Left ventricle myocardium superior (tissue), 1 donor: Measurements from ENCODE around the gene SND1. TPM values are rescaled to one million over a fixed set of nuclear protein-coding genes. Genes with fewer than 3 reads are reported as not detected.

Experiments used
- ATAC-seq: fragments of 200-7000 bp; cut with Tn5 transposase; one replicate; pipeline ENCODE4 v1.9.1; 2020; ENCODE audit warnings: mild to moderate bottlenecking, moderate library complexity
- DNase-seq: peaks from one replicate; pipeline ENCODE4 v3.0.0-alpha.2; 2020
- intact Hi-C: fragments of 100-400 bp; cut with micrococcal nuclease; formaldehyde crosslinking; loops from one replicate; pipeline ENCODE4 v1.11.0; 2022
- total RNA-seq: library from RNA; stranded (reverse); fragmentation: NEBNext Ultra II Directional; extraction: Animal tissue kit (Norgen Biotek cat#: 25700); gene quantifications from one replicate; pipeline ENCODE4 v1.2.1, GENCODE V29; 2021
- donor health status: DM: no; HTN: yes; CAD: no; lungs with severe emphysema.

The SND1 gene
- total RNA-seq, 1 donor from 2014 or later = 92.3 TPM

GRCh38 chr7:127930341-127931328 is 278.6 kb downstream of the SND1 start:
- DNase-seq = no peak
- no peak for ATAC-seq
- intact Hi-C loops = no loop called here

- intact Hi-C loops = no loop called here
- no peak for DNase-seq
- ATAC-seq = no peak
Observed at GRCh38 chr7:127932076-127932475, 280.1 kb downstream of the SND1 start.

GRCh38 chr7:127932496-127932895 is 280.5 kb downstream of the SND1 start:
- DNase-seq (no peak), ATAC-seq (no peak)
- intact Hi-C loops = no loop called here

DNA sequence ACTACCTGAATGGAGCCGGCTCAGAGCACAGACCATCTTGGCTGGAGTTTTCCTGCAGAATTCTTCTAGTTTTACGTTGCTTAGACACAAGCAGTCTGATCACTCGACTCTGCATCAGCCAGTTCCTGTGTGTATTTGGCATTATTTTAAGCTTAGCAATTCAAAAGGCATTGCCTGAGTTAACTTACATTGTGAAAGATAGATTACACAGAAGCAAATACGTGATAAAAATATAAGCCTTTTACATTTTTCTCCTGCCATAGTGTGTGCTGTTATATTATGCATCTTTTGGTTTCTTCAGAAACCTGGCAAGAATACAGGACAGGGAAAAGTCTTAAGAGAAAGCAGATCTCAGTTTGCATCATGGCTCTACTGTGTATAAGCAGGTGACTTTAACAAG is 281.2 kb downstream of the SND1 start:
- DNase-seq (no peak), ATAC-seq (no peak)
- intact Hi-C loops = no loop called here

DNA sequence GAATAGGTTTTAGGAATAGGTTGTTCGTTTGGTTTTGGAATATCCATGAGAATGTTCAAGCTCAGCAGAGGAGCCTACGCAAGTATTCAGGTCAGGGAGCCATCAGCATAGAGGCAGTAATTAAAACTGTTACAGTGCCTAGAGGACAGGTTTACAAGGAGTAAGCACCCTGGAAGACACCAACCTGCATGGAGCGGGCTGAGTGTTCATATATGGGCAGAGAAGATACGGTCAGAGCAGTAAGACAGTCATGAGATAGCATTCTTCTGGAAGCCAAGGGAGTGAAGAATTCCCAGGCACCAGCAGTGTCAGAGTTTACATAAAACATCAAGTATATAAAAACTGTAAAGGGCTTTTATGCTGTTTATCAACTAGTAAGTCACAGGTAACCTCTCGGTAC is 282.7 kb downstream of the SND1 start:
- ATAC-seq (no peak), DNase-seq (no peak)
- intact Hi-C loops = no loop called here

GRCh38 chr7:127935847-127936376 is 283.9 kb downstream of the SND1 start:
- DNase-seq = no peak
- intact Hi-C loops = no loop called here
- ATAC-seq = no peak

DNA sequence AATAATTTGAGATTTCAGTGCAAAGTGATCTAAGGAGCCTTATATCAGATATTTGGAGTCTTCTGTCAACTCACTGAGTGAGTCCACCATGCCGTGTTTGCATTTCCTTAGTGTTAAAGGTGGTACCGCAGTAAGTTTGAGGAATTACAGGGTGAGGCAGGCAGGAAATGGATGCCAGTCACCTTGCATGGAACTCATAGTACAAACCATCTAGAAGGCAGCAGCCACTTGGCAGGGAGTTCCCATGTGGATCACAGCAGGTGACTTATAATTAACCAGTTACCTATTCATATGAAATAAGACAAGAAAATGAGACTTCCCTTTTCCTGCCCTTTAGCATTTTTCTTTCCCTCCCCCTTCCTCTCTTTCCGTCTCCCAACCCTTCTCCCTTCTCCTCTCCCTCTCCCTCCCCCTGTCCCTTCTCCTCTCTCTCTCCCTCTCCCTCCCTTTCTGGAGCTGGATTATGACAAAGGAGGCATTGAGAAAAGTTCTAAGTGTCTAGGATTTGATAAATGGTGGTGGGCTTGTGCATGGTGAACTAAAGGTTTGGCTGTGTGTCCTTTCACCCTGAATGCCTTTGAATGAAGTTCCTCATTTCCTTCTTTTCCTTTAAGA is 285.2 kb downstream of the SND1 start:
- no peak for DNase-seq
- intact Hi-C loops = no loop called here
- ATAC-seq = no peak

GRCh38 chr7:127938588-127938987 is 286.6 kb downstream of the SND1 start:
- DNase-seq = no peak
- intact Hi-C loops = no loop called here
- no peak for ATAC-seq

GRCh38 chr7:127940381-127941160 is 288.6 kb downstream of the SND1 start:
- no peak for ATAC-seq
- intact Hi-C loops = no loop called here
- DNase-seq = no peak

- intact Hi-C loops = no loop called here
- ATAC-seq = no peak
- DNase-seq = no peak
Observed at GRCh38 chr7:127941476-127942210, 289.6 kb downstream of the SND1 start.

GRCh38 chr7:127943541-127944521 is 291.8 kb downstream of the SND1 start:
- DNase-seq (no peak), ATAC-seq (peak; percentile 40)
- intact Hi-C loops = no loop called here

DNA sequence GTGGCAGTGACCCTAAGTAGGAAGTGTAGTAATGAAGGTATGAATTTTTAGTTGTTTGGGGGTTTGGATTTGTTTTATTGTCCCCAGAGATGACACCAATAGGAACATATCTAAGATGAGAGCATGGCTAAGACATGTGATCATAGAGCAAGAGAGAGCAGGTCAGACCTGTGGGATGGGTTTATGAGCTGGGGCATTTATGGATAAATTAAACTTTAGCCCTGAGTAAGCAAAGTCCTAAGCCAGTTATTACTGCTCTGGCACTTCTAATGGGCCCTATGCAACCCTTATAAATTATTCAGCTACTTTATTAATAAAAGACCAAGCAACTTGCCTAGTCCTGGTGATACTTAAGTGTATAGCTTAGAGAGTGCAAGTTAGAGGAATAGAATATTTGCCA is 294.1 kb downstream of the SND1 start:
- ATAC-seq (no peak), DNase-seq (no peak)
- intact Hi-C loops = no loop called here

GRCh38 chr7:127946847-127947246 is 294.9 kb downstream of the SND1 start:
- intact Hi-C loops = no loop called here
- DNase-seq (no peak), ATAC-seq (no peak)

- intact Hi-C loops = no loop called here
- no peak for ATAC-seq
- DNase-seq = no peak
Observed at GRCh38 chr7:127948312-127948711, 296.3 kb downstream of the SND1 start.

DNA sequence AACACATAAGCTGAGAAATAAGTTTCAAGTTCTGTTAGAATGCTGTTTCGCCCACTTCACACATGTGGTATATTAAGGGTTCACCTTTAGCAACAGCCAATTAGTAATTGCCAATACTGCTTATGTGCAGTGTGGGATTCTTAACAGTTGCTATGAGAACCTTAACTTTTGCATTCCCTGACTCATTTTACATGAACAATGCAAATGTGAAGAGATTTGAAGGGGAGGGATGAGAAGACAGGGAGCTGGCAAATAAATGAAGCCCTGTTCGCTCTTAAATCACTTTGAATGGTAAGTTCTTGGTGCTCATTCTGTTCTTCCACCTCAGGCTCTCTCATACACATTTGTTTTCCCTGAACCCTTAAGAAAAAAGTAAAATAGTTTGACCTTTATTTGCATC is 296.9 kb downstream of the SND1 start:
- DNase-seq (no peak), ATAC-seq (no peak)
- intact Hi-C loops = no loop called here

DNA sequence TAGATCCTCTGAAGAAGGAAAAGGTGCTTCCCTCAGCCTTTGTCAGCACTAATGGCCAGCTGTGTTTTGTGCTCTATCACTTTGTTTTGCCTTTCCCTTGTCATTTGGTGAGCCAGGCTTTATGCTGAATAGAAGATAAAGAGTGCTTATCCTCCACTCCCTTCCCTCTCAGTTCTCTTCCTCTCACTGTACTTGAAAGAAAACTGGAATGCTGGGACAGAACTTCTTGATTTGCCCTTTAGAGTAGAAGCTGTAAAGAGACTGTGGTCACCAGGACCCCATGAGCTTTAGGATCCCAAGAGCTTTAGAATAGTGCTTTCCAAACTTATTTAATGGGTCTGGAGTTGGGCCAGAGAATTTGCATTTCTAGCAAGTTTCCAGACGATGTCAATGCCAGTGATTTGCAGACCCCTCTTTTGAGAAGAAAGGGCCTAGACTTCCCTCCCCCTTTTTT is 297.8 kb downstream of the SND1 start:
- ATAC-seq = no peak
- intact Hi-C loops = no loop called here

GRCh38 chr7:127950233-127950935 is 298.4 kb downstream of the SND1 start:
- intact Hi-C loops = no loop called here
- no peak for DNase-seq
- no peak for ATAC-seq

More for the DNA sequence above, 297.8 kb downstream of the SND1 start:
- DNase-seq = no peak
